ENCODE measurements around the gene DNAJC18. TPM values are rescaled to one million over a fixed set of nuclear protein-coding genes. Genes with fewer than 3 reads are reported as not detected.

Gene DNAJC18
- total and polyA plus RNA-seq, 2 experiments from 2014 or later = 13.4 to 18.9 TPM

- TF ChIP-seq CTCF (conservative IDR thresholded peaks at IDR 0.05; ENCODE audit: low read depth in 2 of 2) (no peak), ETS1 (IDR thresholded peaks at IDR 0.05) (no peak), CREB1 (CRISPR knock-in tag; IDR thresholded peaks at IDR 0.05; ENCODE audit: low read depth) (no peak), ZNF114 (CRISPR knock-in tag; IDR thresholded peaks at IDR 0.05) (no peak)
Observed at GRCh38 chr5:139474890-139475791, 35.8 kb upstream of the DNAJC18 start (continued).

GRCh38 chr5:139473565-139473964, 34.2 kb upstream of the DNAJC18 start:
- peak overlapping the region; percentile 64 for H2AFZ ChIP-seq
- ATAC-seq = no peak

More at GRCh38 chr5:139473565-139473964, 34.2 kb upstream of the DNAJC18 start:
- H3F3A ChIP-seq (replicated peaks; ENCODE audit: low read depth) = 0 out of 2 replicates have a peak, but pooled peaks cover 6% of the 10 kb centered on the region
- H3K4me3 ChIP-seq = no peak overlapping the region
- Mint-ChIP-seq H3K4me3 (no peak overlapping the region; the same call in 2 of the 3 replicates), H3K36me3 (ENCODE audit: low read depth) (no peaks in the 10 kb centered on the region; the same call in 2 of the 3 replicates), H3K27ac (peak overlapping the region; percentile 56; the same call in 1 of the 2 replicates), H3K27me3 (ENCODE audit: insufficient read depth, low read depth, poor library complexity) (peaks cover 25% of the 10 kb centered on the region), H3K4me1 (peaks cover 33% of the 10 kb centered on the region), H3K9me3 (no peaks in the 10 kb centered on the region)
- TF ChIP-seq REST (IDR thresholded peaks at IDR 0.05; ENCODE audit: unreplicated experiment) (no peak), NANOG (IDR thresholded peaks at IDR 0.05; ENCODE audit: borderline replicate concordance) (no peak), JUNB (IDR thresholded peaks at IDR 0.05; ENCODE audit: unreplicated experiment) (no peak), POLR2AphosphoS5 (IDR thresholded peaks at IDR 0.05; ENCODE audit: low read depth) (no peak), STAT1 (IDR thresholded peaks at IDR 0.05; ENCODE audit: unreplicated experiment) (no peak), ZNF114 (CRISPR knock-in tag; IDR thresholded peaks at IDR 0.05) (no peak), ZNF331 (CRISPR knock-in tag; IDR thresholded peaks at IDR 0.05; ENCODE audit: low read depth) (no peak), CREB1 (CRISPR knock-in tag; IDR thresholded peaks at IDR 0.05; ENCODE audit: low read depth) (no peak), EZH2phosphoT487 (IDR thresholded peaks at IDR 0.05; ENCODE audit: unreplicated experiment) (no peak)
- H3K36me3 ChIP-seq (ENCODE audit: insufficient read depth) = no peaks in the 10 kb centered on the region
- no peaks in the 10 kb centered on the region for H4K20me1 ChIP-seq (replicated peaks; ENCODE audit: insufficient read depth)
- H3K27me3 ChIP-seq (ENCODE audit: insufficient read depth) = no peaks in the 10 kb centered on the region
- H3K4me2 ChIP-seq = peak overlapping the region; percentile 56
- no peaks in the 10 kb centered on the region for H3K9me2 ChIP-seq (ENCODE audit: insufficient read depth)
- H3K27ac ChIP-seq (ENCODE audit: low read depth) = no peak overlapping the region
- no peaks in the 10 kb centered on the region for H3K79me2 ChIP-seq (replicated peaks; ENCODE audit: insufficient read depth)
- peaks cover 17% of the 10 kb centered on the region for H3K4me1 ChIP-seq (ENCODE audit: insufficient read depth)
- no peak for DNase-seq (ENCODE audit: low spot score)
